ENCODE data around the gene LSM6.

The LSM6 gene

DNA sequence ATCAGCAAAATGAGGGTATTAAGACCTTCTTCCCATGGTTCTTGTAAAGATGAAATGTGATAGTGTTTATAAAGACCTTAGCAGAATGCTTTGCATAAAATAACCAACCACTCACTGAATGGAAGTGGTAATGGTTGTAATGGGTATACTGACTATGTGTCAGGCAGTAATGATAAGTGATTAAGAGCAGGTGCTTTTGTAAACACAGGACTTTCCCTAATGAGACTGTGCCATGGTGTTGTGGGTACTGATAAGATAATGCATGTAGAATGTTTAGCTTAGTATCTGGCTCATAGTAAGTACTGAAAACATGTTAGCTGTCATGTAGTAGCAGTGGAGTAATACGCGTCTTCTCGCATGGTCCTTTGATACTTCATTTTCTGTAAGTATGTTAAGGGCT lies 6.9 kb downstream of the LSM6 start:
- H3K4me3 ChIP-seq (ENCODE audit: low read depth, low read length) = no peak overlapping the region
- TF ChIP-seq, protein P1, sequence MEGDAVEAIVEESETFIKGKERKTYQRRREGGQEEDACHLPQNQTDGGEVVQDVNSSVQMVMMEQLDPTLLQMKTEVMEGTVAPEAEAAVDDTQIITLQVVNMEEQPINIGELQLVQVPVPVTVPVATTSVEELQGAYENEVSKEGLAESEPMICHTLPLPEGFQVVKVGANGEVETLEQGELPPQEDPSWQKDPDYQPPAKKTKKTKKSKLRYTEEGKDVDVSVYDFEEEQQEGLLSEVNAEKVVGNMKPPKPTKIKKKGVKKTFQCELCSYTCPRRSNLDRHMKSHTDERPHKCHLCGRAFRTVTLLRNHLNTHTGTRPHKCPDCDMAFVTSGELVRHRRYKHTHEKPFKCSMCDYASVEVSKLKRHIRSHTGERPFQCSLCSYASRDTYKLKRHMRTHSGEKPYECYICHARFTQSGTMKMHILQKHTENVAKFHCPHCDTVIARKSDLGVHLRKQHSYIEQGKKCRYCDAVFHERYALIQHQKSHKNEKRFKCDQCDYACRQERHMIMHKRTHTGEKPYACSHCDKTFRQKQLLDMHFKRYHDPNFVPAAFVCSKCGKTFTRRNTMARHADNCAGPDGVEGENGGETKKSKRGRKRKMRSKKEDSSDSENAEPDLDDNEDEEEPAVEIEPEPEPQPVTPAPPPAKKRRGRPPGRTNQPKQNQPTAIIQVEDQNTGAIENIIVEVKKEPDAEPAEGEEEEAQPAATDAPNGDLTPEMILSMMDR (IDR thresholded peaks at IDR 0.05; ENCODE audit: borderline replicate concordance, insufficient read depth, low read depth, low read length) = no peak

DNA sequence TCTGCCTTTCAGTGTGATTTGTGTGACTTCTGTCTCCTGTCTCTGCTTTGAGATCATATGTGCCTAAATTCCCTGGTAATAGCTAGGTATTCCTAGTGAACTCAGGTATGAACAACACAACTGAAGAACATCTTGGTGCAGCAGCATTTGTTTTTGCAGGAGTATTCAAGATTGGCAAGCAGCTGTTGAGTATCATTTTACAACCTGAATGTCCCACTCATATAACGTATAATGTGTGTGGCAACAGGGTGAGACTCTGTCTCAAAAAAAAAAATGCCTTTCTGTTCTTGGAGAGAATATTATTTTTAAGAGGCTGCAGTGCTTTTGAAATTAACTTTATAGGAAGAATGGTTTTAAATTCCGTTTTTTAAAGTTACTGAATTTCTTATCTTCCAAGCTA lies 7.7 kb downstream of the LSM6 start:
- no peak overlapping the region for H3K4me3 ChIP-seq (ENCODE audit: low read depth, low read length)
- TF ChIP-seq, protein P1 (IDR thresholded peaks at IDR 0.05; ENCODE audit: borderline replicate concordance, insufficient read depth, low read depth, low read length) = no peak

DNA sequence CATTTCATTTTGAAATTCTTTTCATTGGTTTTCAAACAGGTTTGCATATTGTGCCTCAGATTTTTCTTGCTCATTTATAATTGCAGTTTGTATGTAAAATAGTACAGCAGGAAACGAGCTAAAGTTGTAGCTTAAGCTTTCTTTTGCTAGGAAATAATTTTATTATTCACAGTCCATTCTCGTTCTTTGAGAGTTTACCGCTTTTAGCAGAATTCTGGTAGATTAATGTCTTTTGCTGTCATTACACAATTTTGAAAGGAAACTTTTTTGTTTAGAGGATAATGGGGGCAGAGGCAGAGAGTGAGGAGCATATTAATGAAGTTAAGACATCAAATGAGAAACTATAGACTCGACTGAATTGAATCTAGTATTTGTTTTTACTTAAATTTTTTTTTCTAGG lies 10.5 kb downstream of the LSM6 start:
- no peak overlapping the region for H3K4me3 ChIP-seq (ENCODE audit: low read depth, low read length)
- TF ChIP-seq, protein P1 (IDR thresholded peaks at IDR 0.05; ENCODE audit: borderline replicate concordance, insufficient read depth, low read depth, low read length) = no peak

DNA sequence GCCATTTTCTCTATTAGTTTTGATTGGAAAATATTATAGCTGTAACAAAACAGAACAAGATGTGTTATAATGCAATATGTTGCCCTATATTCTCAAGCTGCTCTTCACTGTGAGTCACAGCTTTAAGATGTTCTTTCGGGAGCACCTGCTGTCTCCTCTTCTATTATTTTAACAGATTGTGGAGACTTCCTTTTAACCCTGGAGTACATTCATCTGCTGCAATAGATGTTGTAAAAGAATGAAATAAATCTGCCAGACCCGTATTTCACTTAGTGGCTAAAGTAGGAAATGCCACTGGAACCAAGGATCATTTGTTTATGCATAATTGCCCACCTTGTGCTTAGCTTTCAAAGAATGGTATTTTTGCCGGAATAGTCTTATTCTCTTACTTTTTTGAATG lies 11.1 kb downstream of the LSM6 start:
- H3K4me3 ChIP-seq (ENCODE audit: low read depth, low read length) = no peak overlapping the region
- TF ChIP-seq, protein P1 (IDR thresholded peaks at IDR 0.05; ENCODE audit: borderline replicate concordance, insufficient read depth, low read depth, low read length) = no peak

DNA sequence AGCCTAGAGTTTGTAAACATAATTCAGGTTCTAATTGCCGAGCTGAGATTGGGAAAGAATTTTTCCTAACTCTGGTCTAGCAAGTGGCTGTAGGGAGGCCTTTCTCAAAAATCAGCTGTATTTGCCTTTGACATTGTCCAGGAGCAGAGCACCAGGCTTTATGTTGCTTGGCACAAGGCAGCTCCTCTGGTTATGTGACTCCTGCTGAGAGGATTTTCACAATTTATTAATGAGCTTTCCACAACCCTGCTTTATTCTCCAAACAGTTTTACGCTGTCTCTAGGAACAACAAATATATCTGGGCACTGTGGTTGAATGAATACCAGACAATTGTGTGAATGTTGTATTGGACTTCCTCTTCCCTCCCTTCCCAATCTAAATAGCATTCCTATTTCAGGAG lies 14.9 kb downstream of the LSM6 start:
- TF ChIP-seq, protein P1 (IDR thresholded peaks at IDR 0.05; ENCODE audit: borderline replicate concordance, insufficient read depth, low read depth, low read length) = no peak

DNA sequence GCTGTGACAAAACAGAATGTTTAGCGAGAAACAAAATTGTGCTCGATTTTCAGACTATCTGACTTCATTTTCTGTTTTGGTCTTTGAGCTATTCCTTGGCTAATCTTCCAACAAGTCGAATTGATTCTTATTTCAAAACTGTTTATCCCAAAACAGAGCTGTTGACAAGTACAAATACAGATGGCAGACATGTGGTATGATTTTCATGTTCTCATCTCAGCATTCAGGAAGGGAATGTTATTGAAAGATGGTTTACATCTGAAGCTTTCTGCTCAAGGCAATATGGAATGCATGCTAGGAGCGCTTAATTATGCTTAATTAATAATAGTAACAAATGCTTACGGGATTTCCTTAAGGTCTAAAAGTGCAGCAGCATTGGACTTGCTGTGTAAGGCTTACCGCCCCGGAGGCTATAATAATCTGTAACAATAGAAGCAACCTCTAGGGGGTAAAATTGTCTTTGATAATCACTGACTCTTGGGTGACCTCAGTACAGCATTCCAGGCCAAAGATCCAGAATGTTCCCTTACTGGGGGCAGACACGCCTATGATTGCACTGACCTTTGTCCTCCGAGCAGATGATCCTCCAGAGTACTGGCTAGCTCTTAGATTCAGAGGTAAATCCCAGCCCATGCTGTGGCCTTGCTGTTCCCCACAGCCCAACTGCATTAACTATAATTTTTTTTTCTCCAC lies 16.4 kb downstream of the LSM6 start:
- TF ChIP-seq, protein P1 (IDR thresholded peaks at IDR 0.05; ENCODE audit: borderline replicate concordance, insufficient read depth, low read depth, low read length) = no peak
- no peak overlapping the region for H3K4me3 ChIP-seq (ENCODE audit: low read depth, low read length)

More for the DNA sequence above, 14.9 kb downstream of the LSM6 start:
- no peak overlapping the region for H3K4me3 ChIP-seq (ENCODE audit: low read depth, low read length)

DNA sequence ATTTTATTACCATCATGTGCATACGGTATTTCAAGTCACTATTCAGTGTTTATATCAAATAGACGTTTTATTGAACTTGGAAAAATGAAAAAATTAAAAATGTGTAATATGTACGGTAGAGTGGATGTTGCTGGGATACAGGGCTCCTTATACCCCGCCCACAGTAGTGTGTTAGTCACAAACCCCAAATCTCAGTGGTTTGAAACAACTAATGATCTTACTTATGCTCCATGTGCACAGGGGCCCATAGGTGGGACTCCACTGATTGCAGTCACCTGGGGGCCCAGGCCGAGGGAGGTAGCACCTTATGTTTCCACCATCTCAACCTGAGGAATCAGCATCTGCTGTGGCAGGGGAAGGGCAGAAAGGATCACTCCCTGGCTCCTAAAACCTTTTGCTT lies 18.1 kb downstream of the LSM6 start:
- TF ChIP-seq, protein P1 (IDR thresholded peaks at IDR 0.05; ENCODE audit: borderline replicate concordance, insufficient read depth, low read depth, low read length) = no peak

More for the DNA sequence above, 18.1 kb downstream of the LSM6 start:
- H3K4me3 ChIP-seq (ENCODE audit: low read depth, low read length) = no peak overlapping the region
